HG03139 (cell line): ENCODE results near the gene WWOX.

Experiments used
- ATAC-seq: cut with Tn5 transposase; IDR thresholded peaks from one replicate; pipeline ENCODE4 v1.9.1; 2021; ENCODE audit not compliant: unreplicated experiment

WWOX gene

DNA sequence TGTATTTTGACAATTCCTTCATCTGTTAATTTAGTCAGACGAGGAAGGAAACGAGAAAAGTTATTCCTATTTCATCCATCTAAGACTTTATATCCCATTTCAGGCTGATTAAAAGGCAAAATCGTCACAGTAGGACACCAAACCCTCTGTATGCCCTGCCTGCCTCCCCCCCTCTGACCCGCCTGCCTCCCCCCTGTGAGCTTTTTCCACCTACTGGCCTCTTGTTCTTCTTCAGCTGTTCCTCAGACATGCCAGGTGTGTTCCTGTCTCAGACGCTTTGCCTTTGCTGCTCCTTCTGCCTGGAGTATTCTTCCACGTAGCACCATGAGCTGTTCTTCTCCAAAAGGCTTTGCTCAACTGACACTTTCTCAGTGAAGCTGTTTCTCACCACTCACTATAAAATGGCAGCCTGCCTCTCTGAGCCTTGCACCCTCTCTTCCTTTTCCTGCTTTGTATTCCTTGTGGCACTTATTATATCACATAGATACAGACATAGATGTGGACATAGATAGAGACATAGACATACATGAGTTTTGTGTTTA lies 777.7 kb downstream of the WWOX start:
- no peak for ATAC-seq

DNA sequence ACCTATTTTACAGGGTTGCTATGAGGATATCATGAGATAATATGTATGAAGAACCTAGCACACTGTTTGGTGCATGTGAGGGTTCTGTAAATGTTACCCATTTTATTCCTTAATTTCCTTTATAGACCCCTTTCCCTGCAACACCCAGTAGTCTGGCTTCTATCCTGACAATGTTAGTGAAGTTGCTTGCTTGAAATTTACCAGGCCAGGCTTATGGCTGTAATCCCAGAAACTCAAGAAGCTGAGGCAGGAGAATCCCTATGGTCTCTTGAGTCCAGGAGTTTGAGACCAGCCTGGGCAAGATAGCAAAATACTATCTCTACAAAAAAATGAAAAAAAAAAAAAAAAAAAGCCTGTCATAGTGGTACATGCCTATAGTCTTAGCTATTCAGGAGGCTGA lies 779.1 kb downstream of the WWOX start:
- ATAC-seq: no peak

DNA sequence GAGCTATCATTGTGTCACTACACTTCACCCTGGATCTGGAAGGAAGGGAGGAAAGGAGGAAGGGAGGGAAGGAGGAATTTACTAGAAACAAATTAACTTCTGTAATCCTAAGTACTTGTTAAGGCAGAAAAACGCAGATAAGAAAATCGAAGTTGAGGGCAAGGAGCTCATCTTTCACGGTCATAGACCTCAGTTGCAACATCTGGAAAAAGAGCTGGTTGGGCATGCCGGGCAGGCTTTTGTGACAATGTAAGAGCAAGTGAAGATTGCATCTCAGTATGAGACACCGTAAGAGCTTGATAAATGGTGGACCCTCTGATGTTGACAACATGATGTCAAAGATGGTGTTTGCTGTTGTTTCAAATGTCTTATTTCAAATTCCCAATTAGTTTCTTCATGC lies 779.6 kb downstream of the WWOX start:
- ATAC-seq: no peak

DNA sequence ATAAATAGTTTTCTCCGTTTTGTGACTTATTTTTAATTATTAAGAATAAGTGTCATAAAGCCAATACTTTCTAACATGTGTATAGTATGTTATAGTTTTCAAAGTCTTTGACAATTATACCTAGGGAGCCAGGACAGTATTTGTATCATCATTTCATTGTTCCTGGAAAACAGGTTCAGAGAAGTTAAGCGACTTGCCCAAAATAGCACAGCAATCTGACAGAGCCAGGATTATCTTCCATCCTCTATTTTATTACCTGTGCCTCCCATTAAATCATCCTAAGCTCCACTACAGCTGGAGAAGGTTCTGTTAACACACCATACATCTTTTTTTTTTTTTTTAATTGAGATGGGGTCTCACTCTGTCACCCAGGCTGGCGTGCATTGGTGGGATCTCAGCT lies 782.7 kb downstream of the WWOX start:
- no peak for ATAC-seq

DNA sequence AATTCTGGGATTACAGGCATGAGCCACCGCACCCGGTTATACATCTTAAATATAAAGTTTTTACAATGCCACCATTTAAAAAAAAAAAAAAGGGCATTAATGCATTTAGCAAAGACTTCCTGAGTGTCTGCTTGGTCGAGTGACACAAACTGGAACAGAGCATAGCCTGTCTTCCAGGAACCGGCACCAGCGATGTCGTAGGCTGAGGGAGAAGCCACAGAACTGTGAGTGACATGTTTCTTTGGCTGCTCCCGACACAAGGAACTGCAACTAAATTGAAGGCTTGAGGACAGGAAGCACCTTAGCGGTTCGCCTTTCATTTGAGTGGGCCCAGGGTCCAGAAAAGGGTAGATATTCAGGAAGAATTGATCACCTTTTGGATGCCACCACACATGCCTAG lies 783.3 kb downstream of the WWOX start:
- ATAC-seq: no peak

DNA sequence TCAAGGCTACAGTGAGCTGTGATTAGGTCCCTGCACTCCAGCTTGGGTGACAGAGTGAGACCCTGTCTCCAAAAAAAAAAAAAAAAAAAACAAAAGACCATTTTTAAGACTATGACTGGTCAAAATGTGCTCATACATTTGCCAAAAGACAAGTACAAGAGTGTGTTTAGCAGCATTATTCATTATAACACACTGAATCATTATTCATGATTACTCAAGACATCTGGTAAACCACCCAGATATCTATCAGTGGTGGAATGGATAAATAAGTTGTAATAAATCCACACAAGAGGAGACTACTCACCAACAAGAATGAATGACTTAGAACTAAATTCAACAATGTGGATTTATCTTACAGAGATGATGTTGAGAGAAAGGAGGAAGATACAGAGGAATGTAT lies 784.8 kb downstream of the WWOX start:
- no peak for ATAC-seq

DNA sequence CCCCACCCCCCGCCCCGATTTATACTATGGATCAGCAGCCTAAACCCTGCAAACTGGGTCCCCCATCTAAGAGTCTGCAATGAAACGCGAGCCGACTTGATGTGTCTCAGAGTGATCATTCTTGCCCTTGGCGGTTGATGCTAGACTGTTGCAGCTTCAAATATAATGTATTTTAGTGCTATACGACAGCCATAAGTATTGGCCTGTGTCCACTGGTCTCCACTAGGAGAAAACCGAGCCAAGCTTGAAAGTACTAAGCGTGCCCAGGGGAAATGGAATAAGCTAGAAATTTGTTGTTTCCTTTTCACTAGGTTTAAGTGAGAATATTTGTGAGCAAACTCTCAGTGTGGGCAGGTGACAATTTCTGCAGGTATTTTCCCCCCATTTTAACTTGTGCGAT lies 789.9 kb downstream of the WWOX start:
- no peak for ATAC-seq

DNA sequence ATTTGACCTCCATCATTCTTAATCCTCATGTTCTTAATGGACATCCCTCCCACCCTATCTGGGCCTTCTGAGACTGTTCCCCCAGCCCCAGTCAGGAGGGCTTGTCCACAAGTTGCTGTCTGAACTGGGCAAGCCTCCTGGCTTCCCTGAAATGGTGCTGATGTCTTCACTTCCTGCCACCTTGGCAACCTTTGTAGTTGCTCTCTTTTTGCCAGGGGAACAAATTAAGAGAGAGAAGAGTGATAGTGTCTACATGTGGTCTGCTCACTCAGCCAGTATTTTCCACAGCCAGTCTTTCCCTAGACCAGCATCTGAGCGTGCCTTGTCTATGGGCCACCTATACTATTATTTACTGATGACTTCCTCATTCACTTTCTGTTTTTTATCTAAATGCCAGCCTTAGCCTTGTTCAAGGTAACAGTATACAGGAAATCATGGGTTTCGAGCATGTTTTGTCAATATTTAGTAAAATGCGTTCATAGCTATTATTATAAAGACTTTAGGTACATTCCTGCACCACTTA lies 791.0 kb downstream of the WWOX start:
- ATAC-seq: no peak

DNA sequence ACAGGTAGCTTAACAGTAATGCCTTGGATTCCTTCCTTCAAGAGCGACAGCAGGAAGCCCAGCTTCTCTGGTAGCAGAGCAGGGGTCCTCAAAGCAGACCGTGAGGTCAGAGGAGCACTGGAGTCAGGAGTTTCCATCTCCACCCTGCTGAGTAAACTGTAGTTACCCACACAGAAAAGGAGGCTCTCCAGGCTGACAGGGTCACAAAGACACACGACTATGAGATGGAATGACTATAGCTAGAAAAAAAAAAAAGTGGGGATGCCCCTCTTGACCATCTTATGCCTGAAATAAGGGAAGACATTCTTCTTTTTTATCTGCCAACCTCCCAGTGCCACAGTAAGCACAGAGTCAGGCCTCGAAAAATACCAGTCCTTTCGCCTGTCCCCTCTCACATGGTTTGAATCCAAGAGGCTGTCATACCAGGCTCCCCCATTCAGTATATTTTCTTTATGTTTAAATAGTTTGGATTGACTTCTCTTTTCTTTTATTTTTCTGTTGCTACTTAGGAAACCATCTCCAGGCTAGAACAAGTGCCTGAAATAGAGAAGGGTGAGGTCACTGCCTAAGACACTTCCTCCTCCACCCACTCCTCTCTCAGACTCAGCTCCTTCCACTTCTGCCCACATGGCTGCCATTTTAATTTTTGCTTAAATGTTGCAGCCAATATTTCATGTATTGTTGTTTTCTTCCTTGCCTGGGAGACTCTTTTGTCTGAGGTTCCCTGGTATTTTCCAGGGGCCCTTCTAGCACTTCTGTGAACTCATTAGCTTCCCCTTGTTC lies 793.7 kb downstream of the WWOX start:
- ATAC-seq: no peak

DNA sequence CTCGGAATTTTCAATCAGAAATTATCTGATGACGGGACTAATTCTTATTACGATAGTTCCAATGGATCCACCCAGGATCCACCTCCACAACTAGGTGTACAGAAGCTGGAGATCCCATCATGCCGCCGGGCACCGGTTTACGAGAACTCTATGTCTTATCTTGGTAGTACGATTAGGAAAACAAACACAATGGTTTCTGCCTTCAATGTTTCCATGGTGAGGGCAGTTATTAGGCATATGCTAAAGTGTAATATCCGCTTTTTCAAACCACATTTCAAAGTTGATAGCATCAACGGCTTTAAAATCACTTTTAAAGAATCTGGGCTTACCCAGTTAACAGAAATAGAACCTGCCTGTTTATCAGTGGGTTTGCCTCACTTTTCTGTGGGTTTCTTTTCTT lies 795.4 kb downstream of the WWOX start:
- no peak for ATAC-seq

DNA sequence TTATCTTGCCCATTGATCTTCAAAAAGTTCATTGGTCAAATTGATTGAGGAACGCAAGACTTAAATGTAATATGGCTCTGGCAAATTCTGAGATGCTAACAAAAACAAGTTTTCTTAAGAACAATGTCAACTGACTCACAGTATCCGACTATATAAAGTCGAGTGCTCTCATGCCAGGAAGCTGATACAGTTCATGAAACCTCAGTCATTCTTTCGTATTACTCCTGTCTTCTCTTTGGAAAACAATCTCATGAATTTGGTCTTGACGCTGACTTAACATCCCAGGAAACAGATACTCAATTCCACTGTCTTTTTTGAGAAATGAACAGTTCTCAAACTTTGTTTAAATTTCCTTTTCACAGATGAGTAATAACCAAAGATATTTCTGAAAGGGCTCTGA lies 796.2 kb downstream of the WWOX start:
- no peak for ATAC-seq

DNA sequence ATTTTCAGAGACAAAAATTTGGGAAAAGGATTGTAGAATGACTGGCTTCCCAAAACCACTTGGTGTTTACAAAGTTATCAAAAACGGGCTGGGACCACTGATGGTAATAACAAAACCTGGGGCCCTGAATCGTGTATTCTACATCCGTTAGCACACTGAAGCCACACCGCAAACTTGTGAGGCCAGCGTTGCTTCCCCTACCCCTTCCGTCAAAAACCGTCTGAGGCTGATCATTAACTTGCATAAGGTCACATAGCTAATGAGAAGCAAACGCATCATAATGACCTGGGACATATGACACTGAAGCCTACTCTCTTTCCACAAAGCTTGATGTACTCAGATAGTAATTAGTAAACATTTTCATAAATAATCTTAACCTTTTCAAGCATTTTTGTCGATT lies 796.8 kb downstream of the WWOX start:
- ATAC-seq: no peak

DNA sequence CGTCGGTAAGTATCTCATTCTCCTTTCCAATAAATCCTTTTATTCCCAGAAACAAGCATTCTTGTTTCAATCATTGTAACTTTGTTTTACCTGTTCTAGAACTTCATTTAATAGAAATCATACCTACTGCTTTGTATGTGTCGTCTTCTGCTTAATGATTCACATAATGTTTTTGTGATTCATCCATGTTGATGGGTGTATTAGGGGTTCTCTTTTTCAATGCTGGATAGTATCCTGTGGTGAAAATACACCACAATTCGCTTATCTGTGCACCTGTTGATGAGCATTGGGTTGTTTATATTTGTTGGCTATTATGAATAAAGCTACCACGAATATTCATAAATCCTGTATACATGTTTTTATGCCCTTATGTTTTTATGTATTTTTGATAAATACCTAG lies 797.8 kb downstream of the WWOX start:
- ATAC-seq: no peak

DNA sequence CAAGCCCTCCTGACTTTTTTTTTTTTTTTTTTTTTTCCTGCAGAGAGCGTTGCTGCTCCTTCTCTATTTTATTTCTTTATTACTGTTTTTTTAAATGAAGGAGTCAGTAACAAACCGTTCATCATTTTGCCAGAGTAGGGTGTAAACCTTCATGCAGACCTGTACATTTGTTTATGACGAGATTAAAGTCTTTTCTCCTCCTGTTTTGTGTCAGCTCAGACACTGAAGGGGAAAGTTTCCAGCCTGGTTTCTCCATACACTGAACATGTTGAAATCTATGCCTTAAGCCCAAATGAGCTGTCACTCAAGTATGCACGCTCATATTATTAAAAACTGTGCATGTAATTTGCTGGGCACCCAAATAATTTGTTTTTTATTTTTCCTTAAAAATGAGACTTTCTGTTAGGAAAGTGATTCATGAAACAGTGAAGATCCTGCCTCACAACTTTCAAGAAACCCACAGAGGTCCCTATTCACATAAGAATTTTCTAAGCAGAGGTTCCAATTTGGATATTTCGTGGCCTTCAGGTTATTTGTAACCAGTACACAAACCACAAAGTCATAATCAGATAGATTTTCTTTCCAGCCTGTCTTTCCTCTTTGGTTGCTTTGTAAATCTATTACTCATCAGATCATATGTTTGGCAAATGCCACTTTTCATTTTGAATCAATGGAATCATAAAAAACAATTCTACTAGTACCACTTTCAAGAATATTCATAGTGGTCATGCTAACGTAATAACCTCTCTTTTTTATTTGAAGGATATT lies 800.8 kb downstream of the WWOX start:
- ATAC-seq: no peak

DNA sequence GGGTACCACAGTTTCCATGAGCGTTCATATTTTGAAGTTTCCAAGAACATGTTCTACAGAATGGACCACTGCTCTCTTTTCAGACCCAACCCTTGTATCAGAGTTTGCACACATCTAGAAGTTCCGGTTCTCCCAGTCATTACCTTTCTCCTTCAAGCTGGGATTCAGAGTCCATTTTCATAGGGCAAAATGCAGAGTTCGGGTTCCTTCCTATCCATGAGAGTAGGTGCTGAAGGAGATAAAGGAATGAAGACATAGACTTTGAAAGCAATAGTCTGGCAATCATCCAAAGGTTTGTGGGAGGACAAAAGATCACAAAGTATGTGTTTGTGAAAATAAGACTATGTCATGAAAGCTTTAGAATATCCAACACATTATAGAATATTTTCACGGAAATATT lies 801.5 kb downstream of the WWOX start:
- ATAC-seq: no peak

DNA sequence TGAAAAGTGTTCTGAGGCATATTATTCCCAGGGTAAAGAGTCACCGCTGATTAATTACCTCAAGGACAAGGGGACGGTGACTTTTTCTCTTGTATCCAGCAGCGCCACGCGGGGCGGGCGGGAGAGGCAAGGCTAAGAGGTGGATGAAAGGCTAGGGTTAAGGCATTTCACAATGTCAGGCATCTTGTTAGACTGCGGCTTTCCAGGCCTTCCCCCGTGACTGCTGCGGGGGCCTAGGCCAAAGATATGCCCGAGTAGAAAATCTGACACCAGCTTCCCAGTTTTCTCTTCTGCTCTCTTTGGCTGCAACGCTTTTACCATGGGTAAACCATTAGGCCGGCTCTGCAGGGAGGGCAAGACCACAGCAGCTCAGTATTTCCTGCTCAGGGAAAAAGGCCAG lies 802.9 kb downstream of the WWOX start:
- ATAC-seq: no peak

DNA sequence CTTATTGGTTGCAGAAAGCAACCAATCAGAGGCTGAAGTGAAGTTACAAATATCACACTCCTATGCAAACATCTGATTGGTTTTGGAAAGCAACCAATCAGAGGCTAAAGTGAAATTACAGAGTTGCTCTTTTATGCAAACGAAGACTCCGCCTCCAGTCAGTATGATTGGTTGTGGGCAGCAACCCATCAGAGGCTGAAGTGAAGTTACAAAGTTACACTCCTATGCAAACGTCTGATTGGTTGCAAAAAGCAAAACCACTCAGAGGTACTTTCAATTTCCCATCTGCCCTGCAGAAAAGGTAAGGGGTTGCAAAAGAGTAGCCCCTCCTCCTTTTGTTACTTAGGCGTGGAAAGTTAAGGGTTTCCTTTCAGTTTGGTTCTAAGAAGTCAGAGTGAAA lies 803.8 kb downstream of the WWOX start:
- ATAC-seq: no peak

DNA sequence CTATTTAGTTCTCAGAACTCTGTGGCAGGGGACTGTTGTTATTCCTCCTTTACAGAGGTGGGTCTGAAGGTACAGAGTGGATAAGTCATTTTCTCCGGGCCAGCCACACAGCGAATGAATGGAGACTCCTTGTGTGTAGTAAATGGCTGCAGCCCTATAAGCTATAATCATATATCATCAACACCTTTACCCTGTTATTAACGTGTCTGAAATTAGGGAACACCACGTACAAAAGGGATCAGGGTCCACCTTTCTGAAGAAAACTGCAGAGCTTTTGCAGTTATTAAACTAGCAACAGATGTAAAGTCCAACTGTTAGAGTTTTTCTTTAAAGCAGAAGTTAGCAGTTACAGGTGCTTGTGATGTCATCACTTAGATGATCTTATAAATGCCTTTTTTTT lies 804.4 kb downstream of the WWOX start:
- no peak for ATAC-seq

DNA sequence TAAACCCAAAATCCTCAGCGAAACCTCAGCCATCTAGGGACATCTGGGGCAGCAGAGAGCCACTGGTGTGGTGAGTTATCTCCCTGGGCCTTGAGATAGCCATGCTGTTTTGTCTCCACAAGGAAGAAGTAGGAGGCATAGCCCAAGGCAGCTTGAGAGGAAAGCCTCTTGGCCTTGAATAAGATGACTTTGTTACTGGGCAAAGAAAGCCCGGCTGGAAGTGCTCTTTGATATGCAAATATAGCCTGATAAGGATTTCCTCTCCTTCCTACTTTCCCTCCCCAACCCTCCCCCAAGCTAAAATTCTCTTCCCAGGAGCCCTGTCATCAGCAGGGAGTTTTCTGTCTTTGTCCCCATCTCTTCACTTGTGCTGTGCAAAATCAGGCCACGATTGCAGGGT lies 806.7 kb downstream of the WWOX start:
- ATAC-seq: no peak

DNA sequence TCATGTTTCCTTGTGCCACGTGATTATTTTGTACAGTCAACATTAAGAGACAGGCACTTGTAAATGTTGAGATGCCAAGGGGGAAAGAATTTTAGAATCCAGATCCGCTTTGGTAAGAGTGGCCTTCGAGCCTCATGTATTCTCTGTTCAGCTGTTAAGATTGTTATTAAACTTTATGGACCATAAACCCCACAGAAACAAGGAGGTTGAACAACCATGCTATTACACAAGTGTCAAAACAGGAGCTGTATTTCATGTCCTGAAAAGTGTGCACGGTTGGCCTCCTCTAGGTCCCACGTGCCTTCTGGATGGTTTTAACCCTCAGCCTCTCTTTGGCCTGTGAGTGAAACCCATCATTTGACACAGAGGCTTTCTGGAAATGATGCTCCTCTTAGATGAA lies 809.8 kb downstream of the WWOX start:
- ATAC-seq: no peak

DNA sequence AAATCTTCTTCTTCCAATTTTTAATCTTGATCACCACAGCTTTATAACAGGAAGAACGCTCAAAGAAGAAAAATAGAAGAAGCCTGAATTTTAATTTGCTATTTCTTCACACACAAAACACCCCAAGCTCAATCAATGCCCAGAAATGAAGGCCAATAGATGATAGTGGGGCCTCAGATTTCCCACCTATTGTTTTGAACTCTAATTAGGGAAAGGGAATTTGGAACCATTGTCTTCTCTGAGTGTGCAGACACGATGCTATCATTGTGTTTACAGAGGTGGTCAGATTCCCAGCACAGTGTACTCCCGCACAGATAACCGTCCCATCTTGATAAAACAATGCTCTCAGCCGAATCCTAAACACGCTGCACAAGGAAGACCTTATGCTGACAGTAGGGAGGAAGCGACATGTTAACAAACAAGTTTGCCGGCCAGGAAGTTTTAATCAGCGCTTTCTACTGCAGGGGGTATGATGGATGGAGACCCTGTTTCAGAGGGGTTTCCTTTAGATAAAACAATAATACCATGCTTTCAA lies 816.4 kb downstream of the WWOX start:
- no peak for ATAC-seq
